K562 (cell line): ENCODE measurements around the gene DCUN1D3. TPM values are rescaled to one million over a fixed set of nuclear protein-coding genes. Genes with fewer than 3 reads are reported as not detected.

ENCODE experiments used
- ETV5 ChIP-seq: sonication (generic); formaldehyde crosslinking; IDR thresholded peaks from 2 replicates; pipeline ENCODE4 v1.4.0; 2020; ENCODE audit warnings: low read depth, mild to moderate bottlenecking, missing genetic modification reagents
- IRF2 ChIP-seq: sonication (generic); formaldehyde crosslinking; IDR thresholded peaks from 2 replicates; pipeline ENCODE4 v1.8.1; 2022; ENCODE audit warnings: mild to moderate bottlenecking, missing genetic modification reagents
- KDM1A ChIP-seq, 2 experiments: fragments of 450-650 bp; IDR thresholded peaks; 2 replicates each; pipeline ENCODE4 v1.6.1; 2016; ENCODE audit warnings: mild to moderate bottlenecking in 2 of 2
- MAFF ChIP-seq: IDR thresholded peaks from 2 replicates; pipeline ENCODE4 v1.6.1; 2012; ENCODE audit warnings: low read length, improper control_type of control experiment
- MTA2 ChIP-seq: fragments of 450-650 bp; IDR thresholded peaks from 2 replicates; pipeline ENCODE4 v1.6.1; 2016; ENCODE audit warnings: low read depth
- MXD1 ChIP-seq: fragments of 250-450 bp; sonication (Bioruptor Pico); IDR thresholded peaks from 2 replicates; pipeline ENCODE4 v1.8.0; 2021; ENCODE audit warnings: borderline replicate concordance, mild to moderate bottlenecking, moderate library complexity; ENCODE audit not compliant: poor library complexity, severe bottlenecking
- MYC ChIP-seq, 2 experiments: fragments of 250-450 bp in 1 of 2; sonication (Bioruptor Pico) in 1 of 2; IDR thresholded peaks; 2 replicates each; pipeline versions ENCODE4 v1.5.1 to v1.6.1; 2012 to 2021; ENCODE audit warnings: low read depth in 2 of 2, borderline replicate concordance in 1 of 2, improper control_type of control experiment in 1 of 2, low read length in 1 of 2, mild to moderate bottlenecking in 1 of 2, moderate library complexity in 1 of 2
- PHF20 ChIP-seq: fragments of 450-650 bp; IDR thresholded peaks from 2 replicates; pipeline ENCODE4 v1.6.1; 2018; ENCODE audit not compliant: partially characterized antibody
- POU5F1 ChIP-seq: fragments of 150-350 bp; IDR thresholded peaks from 2 replicates; pipeline ENCODE4 v1.6.1; 2014; ENCODE audit warnings: borderline replicate concordance, low read length, low read depth, mild to moderate bottlenecking; ENCODE audit not compliant: partially characterized antibody
- RFX7 ChIP-seq: fragments of 250-450 bp; sonication (Bioruptor Pico); IDR thresholded peaks from 2 replicates; pipeline ENCODE4 v1.5.1; 2021; ENCODE audit warnings: mild to moderate bottlenecking
- ZMIZ1 ChIP-seq, 2 experiments: fragments of 150-350 bp in 1 of 2; IDR thresholded peaks; 2 replicates each; pipeline ENCODE4 v1.6.1; 2012 to 2016; ENCODE audit warnings: low read depth in 2 of 2, low read length in 2 of 2, mild to moderate bottlenecking in 1 of 2, moderate library complexity in 1 of 2
- ZNF444 ChIP-seq: fragments of 250-450 bp; sonication (Bioruptor Pico); IDR thresholded peaks from 2 replicates; pipeline ENCODE4 v1.4.0; 2020; ENCODE audit warnings: mild to moderate bottlenecking, moderate library complexity
- ZNF655 ChIP-seq: fragments of 250-450 bp; sonication (Bioruptor Pico); IDR thresholded peaks from 2 replicates; pipeline ENCODE4 v1.5.0; 2021
- polyA plus RNA-seq, 8 experiments: library from polyadenylated mRNA; depleted of rRNA in 4 of 8; stranded (reverse) in 5 of 8; unstranded in 3 of 8; fragments of >200 nt; fragmentation: Nextera tagmentation in 2 of 8; fragmentation: Illumina TruSeq in 1 of 8; extraction: Ambion mirVana in 2 of 8; extraction: Trizol in 1 of 8; gene quantifications; 2 replicates each; pipeline versions ENCODE4 v1.2.1 to v1.2.3, GENCODE V29; 2011 to 2014; ENCODE audit warnings: inconsistent platforms in 1 of 8, missing spikeins in 1 of 8
- total RNA-seq, 7 experiments: library from RNA; depleted of rRNA in 6 of 7; stranded (reverse); fragments of >200 nt in 6 of 7; fragmentation: Illumina TruSeq in 2 of 7; extraction: Trizol in 2 of 7; gene quantifications; 2 replicates each; pipeline versions ENCODE4 v1.2.1 to v1.2.3, GENCODE V29; 2011 to 2021; ENCODE audit warnings: low replicate concordance in 1 of 7
- TF ChIP-seq, protein P1 (sequence below): sonication (generic); formaldehyde crosslinking; IDR thresholded peaks from 2 replicates; pipeline ENCODE4 v1.8.1; 2023; ENCODE audit warnings: mild to moderate bottlenecking, missing genetic modification reagents

DCUN1D3 gene
- total and polyA plus RNA-seq, 9 of the 15 experiments (the other 6 are each of a cell fraction or from before 2014, with no cell fraction given): 1.0 to 4.7 (median 2.2) TPM

- TF ChIP-seq ZNF655 (CRISPR knock-in tag): no peak
- TF ChIP-seq, protein P1, sequence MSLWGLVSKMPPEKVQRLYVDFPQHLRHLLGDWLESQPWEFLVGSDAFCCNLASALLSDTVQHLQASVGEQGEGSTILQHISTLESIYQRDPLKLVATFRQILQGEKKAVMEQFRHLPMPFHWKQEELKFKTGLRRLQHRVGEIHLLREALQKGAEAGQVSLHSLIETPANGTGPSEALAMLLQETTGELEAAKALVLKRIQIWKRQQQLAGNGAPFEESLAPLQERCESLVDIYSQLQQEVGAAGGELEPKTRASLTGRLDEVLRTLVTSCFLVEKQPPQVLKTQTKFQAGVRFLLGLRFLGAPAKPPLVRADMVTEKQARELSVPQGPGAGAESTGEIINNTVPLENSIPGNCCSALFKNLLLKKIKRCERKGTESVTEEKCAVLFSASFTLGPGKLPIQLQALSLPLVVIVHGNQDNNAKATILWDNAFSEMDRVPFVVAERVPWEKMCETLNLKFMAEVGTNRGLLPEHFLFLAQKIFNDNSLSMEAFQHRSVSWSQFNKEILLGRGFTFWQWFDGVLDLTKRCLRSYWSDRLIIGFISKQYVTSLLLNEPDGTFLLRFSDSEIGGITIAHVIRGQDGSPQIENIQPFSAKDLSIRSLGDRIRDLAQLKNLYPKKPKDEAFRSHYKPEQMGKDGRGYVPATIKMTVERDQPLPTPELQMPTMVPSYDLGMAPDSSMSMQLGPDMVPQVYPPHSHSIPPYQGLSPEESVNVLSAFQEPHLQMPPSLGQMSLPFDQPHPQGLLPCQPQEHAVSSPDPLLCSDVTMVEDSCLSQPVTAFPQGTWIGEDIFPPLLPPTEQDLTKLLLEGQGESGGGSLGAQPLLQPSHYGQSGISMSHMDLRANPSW (CRISPR knock-in tag): no peak
- peak; percentile 72 for TF ChIP-seq MYC (IDR thresholded peaks at IDR 0.05; ENCODE audit: low read depth, low read length)
- TF ChIP-seq MYC (CRISPR knock-in tag; IDR thresholded peaks at IDR 0.05; ENCODE audit: borderline replicate concordance, low read depth): peak; percentile 67; the same call in 1 of the 2 replicates
- TF ChIP-seq MTA2: 0 out of 2 replicates have a peak, but pooled peaks have one; percentile 15
- no peak for TF ChIP-seq IRF2
- no peak for TF ChIP-seq MAFF
- TF ChIP-seq MXD1: no peak
- no peak for TF ChIP-seq KDM1A (IDR thresholded peaks at IDR 0.05)
- TF ChIP-seq ZNF444 (CRISPR knock-in tag): no peak
- no peak for TF ChIP-seq POU5F1
- no peak for TF ChIP-seq RFX7
- TF ChIP-seq ZMIZ1 (IDR thresholded peaks at IDR 0.05; ENCODE audit: low read depth in 2 of 2, low read length in 2 of 2): no peak
- peak; percentile 80; the same call in 1 of the 2 replicates for TF ChIP-seq ETV5 (CRISPR knock-in tag)
- TF ChIP-seq PHF20: peak; percentile 80
These were observed 93.7 kb downstream of the DCUN1D3 start, which contains the start of the genes ERI2 and REXO5 (continued) for GRCh38 chr16:20806168-20807050.
